Right kidney (tissue), 1 donor: ENCODE data around the gene AKT1S1.

Experiments used
- DNase-seq: peaks from one replicate; pipeline ENCODE4 v3.0.0-alpha.2; 2016

The AKT1S1 gene

DNA sequence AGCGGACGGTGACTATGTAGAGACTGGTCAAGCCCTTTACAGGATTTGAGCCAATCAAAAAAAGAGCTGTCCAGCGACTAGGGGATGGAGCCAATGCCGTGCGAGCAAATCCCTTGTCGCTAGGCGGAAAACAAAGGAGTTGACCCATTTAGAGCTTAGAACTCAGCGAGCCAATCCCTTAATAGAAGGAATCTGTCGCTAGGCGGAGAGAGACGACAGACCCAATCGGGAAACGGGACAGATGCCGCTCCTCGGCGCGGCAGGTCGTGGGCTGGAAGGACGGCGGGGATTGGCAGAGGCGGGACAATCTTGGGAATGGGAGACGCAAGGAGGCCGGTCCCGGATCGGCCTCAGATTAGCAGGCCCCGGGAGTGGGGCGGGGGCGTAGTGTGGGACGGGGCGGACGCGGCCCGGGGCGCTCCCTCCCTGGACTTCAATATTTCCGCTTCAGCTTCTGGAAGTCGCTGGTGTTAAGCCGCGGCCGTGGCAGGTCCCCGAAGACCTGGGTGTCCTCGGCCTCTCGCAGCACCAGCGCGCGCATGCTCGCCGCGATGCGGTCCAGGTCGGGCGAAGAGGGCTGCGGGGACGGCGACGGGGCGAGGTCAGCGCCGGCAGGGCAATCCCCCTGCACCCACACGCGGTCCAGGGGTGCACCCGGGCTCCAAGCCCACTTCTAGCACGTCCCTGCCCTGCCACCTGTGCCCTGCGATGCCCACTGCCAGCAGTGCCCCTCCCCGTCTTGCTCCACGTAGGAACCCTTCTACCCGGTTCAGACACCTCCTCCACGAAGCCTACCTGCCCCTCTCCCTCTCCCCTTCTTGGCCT is 7.5 kb downstream of the AKT1S1 start:
- peak; percentile 97 for DNase-seq

DNA sequence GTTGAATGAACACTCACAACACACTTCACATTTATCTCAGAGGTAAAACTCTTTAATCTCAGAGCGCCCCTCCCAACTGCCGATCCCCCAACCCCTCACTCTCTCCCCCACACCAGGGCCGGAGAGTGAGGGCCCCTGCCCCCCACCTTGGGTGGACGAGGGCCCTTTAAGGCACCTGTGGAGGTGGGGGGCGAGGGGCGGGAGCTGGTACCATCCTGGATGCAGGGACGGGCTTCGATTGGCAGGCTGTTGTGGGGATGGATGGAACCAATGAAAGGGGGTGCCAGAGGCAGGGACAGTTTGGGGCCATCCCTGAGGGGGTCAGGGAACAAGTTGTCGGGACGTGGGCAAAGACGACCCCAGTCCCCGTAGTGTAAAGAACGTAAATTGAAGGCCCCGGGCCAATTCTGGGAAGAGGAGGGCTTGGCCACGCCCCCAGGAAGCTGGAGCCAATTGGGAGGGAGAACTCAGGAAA is 8.1 kb downstream of the AKT1S1 start:
- DNase-seq, result peak; percentile 93

DNA sequence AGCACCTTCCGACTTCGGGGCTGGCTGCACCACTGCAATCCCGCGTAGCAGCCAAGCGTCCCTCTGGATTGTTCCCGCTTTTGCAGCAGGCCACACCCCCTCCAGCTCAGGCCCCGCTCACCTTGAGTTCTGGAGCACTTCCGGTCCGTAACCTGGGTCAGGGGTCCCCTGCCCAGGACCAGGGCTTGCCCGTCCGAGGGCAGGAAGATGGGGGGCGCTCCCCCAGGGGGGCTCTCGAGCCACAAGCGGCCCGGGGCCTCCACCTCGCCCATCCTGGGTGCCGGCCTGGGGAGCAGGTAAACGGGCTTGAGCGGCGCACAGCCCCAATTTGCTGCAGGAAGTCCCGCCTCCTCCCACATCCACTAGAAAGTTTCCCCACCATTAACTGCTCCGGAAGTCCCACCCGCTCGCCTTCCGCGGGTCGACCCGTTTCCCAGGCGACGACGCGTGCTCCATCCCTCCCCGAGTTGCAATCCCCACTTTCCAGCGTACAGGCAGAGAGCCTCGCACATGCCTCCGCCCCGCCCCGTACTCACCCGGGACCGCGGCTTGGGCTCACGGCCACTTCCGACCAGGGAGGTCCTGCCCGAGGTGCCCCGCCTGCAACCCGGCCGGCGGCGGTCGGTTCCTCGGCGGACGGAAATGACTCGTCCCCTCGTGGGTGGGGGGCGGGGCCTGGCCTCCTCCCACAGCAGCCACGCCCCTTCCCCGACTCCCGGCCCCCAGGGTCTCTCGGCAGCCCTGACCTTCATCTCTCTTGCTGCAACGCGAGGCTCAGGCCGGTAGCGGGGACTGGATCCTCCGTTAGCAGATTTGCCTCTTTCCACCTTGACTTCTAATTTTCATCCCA is 10.0 kb downstream of the AKT1S1 start, which contains the start of gene PNKP:
Gene PNKP (minus strand): TSS at position 644 of the 850 bp plus-strand sequence. CDS start 372 bp downstream, at position 272.
- DNase-seq, result peak; percentile 100

DNA sequence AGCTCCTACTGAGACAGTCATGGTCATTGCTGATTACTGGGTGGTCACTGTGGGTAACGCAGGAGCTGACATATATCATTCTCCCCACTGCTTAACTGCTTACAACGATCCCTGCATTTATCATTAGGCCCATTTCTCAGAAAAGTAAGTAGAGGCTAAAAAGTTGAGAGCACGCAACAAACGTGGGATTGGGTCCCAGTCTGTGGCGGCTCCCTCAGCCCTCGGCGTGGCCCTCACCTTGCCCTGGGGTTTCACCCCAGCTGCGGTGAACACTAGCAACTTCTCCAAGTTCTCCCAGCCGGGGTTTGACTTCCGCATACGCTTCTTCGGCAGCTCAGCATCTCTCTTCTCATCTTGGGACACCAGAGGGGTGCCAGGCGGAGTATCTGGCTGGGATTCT is 12.3 kb downstream of the AKT1S1 start:
- DNase-seq, result no peak

DNA sequence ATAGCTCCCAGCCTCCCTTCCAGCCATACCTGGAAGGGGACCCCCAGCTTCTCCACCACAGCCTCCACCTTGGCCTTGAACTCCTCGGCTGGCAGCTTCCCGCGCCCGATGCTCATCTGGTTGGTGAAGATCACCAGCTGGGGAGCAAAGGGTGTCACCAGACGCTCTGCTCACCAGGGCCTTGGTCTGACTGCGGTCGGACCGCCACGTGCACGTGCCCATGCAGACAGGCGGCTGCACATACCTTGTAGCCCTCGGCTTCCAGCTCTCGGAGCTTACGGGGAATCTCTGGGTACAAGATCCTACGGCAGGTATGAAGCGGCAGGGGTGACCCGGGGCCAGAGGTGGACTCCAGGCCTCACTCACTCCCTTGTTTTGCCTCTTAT is 13.2 kb downstream of the AKT1S1 start:
- no peak for DNase-seq

DNA sequence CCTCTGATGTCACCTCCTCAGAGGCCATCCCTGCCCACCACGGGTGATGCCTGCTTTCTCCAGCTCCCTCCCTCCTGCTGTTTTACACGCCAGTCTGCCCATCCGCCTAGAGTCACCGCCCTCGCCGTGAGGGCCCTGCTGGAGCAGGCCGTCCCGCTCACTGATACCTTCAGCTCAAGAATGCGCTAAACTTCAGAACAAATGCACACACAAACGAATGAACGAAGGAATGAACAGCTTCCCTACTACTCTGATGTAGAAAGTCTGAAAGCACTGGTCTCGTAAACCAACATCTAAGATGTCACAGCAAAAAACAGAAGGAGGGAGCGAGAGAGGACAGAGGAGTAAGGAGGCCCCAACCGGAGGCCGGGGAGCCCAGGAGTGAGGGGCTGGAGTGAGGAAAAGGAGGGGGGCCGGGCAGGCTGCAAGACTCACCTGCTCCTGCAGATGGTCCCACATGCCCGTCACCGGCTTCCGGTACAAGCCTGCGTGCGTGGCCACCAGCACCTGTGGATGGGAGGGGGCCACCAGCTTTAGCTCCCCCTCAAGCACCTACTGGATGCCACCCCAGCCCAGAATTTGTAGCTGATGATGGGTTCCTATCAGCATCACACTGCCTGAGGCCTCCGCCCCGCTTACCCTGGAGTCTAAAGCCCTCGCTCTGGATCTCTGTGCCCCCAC is 13.8 kb downstream of the AKT1S1 start:
- DNase-seq, result no peak

DNA sequence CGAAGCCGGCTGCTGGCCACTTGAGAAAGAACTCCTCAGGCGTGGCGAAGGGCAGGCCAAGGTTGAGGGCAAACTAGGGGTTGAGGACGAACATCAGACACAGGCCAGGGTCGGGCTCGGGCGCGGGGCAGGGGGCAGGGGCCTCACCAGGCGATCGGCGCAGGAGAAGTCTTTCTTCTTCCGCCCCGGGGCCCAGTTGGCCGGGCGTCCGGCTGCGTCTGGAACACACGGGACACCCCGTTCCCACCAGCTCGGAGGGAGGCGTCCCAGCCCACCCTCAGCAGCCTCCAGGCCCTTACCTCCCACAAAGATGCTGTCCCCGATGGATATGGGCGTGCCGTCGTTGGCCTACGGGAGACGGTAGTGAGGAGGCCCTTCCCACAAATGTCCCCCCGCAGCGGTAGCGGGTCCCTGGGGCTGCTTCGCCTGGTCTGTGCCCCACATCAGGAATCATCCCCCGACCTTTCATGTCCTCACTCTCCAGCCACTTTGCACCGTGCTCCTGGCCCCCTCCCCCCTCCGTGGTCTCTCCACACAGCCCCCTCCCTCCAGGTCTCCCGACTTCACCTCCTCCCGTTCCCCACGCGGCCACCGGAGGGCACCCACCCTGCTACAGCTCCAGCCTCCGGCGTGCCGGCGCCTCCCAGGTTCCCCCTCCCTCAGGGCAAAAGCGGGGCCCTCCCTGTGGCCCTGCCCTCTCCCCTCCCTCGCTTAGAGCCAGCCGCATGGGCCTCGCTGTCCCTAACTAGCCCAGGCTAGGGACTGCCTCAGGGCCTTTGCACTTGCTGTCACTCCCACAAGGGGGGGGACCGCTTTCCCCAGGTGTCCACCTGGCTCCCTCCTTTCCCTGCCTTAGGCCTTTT is 14.5 kb downstream of the AKT1S1 start:
- DNase-seq, result peak; percentile 39

DNA sequence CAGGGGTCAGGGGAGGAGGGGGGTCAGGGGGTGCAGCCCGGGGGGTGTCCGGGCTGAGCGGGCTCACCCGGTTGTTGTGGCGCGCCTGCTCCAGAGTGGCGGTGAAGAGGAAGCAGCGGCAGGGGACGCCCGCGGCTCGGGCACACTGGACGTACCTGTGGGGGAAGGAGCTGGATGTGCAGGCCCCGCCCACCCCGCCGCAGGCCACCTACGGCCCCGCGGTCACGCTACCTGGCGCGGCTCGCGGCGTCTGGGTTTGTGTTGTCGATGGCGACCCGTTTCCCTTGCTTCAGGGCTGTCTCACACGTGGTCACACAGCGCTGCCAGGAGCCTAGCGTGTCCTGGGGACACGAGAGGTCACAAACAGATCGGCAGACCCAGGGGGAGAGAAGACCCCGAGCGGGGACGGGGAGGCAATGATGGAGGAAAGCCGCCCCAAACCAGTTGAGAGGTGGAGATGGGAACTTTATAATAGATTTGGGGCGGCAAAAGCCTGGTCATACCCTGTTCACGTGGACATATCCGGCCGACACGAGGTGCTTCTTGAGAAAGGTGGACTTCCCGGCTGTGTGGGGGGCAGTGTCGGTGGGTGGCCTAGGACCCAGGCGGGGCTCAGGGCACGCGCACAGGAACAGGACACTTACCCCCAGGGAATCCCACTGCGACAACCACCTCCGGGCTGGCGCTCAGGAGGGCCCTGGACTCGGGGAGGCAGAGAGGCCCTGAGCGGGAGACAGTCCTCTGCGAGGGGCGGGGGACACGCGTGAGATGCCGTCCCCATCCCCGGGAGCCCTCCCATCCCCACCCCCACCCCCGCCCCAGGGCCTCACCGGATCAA is 15.4 kb downstream of the AKT1S1 start:
- peak; percentile 65 for DNase-seq

DNA sequence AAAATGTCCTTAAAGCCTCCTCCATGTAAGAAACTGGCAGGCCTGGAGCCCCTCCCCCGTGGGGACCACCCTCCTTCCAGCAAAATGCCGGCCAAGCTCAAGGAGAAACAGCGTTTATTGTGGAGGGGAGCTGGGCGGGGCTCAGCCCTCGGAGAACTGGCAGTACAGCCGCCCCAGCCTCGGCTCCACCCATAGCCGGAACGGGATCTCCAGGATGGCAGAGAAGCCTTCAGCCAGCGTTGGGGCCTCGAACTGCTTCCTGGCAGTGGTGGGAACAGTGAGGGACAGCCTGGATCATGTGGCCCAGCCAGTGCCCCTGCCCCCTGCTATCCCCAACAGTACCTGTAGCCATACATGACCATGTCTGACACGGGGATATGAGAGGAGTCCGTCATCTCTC is 16.0 kb downstream of the AKT1S1 start:
- DNase-seq, result peak; percentile 47

DNA sequence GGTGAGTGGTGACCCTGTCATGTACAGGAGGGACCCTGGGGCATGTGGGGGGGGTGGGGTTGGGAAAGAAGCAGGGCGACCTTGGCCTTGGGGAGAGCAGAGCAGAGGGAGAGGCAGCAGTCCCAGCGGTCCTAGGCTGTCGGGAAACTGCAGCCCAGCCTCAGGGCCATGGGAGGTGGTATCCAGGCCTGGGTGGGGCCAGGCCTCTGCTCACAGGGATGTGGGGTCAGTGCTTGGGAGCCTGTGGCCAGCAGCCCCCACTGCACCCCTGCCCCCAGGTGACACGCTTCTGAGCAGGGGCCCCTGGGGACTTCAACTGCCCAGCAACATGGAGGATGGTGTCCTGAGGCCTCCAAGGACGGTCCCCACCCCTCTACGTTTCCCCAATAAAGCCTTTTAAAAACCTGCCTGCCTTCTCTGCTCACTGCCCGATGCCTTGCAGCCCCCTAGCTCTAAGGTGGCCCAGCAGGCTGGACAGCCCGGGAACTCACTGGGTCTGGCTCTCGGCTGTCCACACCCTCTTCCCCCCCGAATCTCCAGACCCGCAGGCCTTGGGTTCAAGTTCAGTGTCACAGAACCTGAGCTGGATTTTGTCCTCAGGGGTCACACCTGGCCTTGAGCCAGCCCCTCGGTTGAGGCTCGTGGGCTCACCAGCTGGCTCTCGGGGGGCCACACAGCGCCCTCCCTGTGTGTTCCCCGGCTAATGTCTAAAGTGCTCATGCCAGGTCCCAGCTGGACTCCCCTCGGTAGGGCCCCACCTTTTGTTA is 16.6 kb downstream of the AKT1S1 start:
- DNase-seq, result peak; percentile 37

DNA sequence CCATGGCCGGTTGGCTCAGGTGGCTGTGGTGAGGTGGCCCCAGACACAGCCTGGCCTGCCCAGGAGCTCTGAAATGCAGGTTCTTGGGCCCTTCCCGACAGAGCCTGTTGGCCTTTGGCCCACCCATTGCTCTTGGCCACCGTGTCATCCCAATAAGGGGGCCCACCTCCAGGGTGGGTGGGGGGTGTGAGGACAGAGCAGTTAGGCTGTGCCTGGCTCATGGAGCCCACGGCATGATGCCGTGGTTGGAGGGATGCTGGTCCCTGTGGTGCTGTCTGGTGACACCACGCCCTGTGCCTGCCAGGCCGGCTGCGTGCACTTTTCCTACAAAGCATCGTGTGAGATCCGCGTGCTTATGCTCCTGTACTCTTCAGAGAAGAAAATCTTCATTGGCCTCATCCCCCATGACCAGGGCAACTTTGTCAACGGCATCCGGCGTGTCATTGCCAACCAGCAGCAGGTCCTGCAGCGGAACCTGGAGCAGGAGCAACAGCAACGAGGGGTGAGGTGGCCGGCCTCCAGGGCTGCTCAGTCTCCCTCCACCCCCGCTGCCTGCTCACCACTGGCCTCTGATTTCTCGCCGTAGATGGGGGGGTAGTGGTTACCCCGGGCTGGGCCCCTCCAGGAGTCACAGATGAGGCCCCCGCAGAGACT is 17.3 kb downstream of the AKT1S1 start:
- DNase-seq, result no peak

DNA sequence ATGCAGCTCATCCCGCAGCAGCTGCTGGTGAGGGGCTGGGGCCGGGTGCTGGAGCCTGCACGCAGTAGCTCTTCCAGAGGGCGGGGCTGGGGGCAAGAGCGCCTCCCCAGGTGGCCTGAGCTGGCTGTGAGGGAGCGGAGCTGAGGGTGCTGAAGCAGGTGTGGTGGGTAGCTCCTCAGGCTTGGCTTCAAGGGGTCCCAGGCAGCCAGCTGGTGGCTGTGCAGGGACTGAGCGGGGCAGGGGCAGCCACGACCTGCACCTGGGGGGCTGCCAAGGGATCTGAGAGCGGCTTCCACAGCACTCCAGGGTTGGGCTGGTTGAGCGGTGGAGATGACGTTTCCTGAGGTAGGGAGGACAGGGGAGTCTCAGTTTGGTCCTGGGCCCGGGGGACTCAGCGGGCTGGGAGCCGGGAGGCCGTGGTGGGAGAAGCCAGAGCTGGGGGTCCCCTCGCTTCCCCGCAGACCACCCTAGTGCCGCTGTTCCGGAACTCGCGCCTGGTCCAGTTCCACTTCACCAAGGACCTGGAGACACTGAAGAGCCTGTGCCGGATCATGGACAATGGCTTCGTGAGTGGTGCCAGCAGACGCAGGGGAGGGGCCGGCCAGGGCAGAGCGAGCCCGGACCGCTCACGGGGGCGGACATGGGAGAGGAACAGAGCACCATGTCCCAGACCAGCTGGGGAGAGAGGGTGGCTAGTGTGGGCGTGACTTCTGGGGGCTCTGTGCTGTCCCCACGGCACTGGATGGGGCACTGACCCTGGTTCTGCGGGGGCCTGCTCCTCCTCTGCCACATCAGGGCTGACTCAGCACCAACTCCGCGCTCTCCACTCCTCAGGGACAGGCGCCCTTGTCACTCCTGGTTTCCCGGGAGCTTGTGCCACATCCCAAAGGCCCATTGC is 18.8 kb downstream of the AKT1S1 start:
- DNase-seq, result no peak

DNA sequence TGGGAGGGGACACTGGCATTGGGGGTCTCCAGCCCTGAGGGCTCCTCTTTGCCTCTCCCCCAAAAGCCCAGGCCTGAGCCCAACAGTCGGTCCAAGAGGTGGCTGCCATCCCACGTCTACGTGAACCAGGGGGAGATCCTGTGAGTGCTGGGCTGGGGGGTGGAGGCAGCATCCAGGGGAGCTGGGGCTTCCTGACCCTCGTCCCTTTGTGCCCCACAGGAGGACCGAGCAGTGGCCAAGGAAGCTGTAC is 19.4 kb downstream of the AKT1S1 start:
- no peak for DNase-seq

DNA sequence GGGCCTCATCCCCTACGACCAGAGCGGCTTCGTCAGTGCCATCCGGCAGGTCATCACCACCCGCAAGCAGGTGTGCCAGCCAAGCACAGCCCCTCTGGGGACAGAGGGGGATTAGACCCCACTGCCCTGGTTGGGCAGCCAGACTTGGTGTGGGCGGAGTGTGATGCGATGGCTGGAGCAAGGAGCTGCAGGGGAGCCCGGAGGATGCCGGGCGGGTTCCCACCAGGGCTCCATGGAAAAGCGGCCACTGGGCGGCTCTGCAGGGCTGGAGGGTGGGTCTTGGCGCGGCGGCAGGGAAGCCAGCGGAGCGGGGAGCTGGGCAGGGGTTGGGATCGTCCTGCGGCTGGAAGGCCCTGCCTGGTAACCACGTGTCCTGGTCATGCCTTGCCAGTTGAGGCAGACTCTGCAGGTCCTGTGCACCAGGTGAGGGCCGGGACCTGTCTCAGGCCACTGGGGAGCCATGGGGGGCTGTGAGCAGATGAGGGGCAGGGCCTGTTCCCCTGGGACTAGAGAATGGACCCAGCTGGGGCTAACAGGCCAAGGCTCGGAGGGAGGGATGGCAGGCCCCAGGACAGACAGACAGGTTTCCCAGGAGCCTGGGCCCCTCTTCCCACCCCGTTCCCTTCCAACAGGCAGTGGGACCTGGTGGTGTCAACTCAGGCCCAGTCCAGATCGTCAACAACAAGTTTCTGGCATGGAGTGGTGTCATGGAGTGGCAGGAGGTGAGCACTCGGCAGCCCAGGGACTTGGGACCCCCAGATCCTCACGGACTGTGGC is 19.9 kb downstream of the AKT1S1 start:
- DNase-seq, result no peak

DNA sequence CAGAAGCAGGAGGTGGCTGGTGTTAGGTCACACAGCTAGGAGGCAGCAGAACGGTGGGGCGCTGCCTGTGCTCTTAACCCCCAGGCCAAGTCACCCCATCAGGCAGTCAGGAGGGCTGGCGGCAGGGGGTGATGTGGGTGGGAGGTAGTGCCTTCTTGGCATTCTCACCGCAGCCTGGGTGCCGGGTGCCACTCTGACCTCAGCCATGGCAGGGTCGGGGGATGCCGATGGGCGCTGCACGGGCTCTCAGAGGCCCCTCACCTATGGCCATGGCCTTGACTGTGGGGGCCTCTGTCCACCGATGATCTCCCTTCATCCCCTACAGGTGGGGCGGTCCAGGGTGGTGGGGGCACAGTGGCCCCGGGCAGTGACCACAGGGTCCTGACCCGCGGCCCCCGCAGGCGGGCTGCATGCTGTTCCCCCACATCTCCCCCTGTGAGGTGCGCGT is 20.6 kb downstream of the AKT1S1 start:
- no peak for DNase-seq

DNA sequence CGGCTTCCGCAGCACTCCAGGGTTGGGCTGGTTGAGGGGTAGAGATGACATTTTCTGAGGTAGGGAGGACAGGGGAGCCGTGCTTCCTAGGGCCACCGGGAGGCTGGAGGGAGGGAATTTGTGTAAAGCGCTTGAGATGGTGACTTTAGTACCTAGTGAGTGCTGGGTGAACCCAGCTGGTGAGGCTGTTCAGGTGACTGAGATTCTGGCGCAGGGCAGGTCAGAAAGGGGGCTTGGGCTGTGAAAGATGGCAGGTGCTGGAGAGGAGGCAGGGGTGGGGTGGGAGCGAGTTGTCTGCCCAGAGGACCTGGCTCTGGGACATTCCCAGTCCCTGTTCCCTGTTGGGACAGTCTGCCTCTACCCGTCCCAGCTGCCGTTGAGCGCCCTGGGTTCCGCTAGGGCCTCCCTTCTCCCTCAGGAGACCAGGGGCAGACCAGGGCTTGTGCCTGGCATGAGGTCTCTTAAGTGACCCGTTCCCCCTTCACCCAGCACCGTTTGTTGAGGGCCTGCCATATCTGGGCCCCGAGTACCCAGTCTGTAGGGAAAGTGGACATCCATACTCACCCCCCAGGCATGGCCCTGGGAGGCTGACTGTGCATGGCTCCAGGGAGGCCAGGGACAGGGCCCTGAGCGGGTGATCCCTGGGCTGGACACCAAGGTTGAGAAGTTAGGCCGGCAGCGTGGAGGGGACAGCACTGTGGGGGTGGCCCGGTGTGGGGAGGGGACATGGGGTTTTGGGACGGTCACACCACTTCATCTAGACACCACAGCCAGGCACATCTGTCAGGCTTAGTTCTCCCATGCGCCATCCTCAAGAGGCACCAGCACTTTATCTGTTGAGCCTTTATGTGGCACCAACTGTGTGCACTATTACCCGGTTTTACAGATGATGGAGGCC is 21.2 kb downstream of the AKT1S1 start:
- no peak for DNase-seq

DNA sequence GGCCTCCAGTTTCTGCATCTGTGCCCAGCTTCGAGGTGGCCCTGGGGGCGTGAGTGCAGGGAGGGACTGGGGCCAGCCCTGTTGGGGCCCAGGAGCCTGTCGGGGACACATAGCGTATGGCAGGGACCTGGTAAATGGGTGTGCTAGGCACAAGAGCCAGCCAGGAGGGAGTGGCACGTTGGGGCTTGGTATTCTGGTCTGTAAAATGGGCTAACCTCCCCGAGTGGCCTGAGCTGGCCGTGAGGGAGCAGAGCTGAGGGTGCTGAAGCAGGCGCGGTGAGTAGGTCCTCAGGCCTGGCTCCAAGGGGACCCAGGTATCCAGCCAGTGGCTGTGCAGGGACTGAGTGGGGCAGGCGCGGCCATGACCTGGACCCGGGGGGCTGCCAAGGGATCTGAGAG is 21.9 kb downstream of the AKT1S1 start:
- no peak for DNase-seq
